NCI-H146 treated with DMSO at 0.1 percent for 48 hours (cell line): Measurements from ENCODE around the gene NRSN1.

Source experiments
- DNase-seq: peaks from one replicate; lab custom pipeline; 2025; ENCODE audit not compliant: unreplicated experiment; lab: John Stamatoyannopoulos, UW

Gene NRSN1, protein sequence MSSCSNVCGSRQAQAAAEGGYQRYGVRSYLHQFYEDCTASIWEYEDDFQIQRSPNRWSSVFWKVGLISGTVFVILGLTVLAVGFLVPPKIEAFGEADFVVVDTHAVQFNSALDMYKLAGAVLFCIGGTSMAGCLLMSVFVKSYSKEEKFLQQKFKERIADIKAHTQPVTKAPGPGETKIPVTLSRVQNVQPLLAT

DNA sequence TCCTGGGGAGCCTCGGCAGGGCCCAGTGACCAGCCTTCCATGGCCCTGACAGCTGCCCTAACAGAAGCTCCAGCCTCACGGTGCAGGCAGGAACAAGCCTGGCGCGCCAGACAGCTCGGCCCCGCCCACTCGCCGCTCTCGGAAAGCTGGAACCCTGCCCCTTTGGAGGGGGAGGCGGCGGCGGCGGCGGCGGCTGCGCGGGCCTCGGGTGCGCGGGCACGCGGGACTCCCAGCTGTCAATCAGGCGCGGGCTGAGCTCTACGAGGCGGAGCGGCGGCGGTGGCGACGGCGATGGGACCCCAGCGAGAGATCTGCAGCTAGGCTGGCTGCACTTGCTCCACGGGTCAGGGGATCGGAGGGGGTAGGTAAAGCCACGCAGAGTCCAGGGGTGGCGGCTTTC is at the start of gene NRSN1:
Gene NRSN1, plus strand, starts transcription at position 236 of the 400 bp plus-strand sequence. CDS start 8,113 bp downstream, outside the sequence.
- peak; percentile 64 for DNase-seq

DNA sequence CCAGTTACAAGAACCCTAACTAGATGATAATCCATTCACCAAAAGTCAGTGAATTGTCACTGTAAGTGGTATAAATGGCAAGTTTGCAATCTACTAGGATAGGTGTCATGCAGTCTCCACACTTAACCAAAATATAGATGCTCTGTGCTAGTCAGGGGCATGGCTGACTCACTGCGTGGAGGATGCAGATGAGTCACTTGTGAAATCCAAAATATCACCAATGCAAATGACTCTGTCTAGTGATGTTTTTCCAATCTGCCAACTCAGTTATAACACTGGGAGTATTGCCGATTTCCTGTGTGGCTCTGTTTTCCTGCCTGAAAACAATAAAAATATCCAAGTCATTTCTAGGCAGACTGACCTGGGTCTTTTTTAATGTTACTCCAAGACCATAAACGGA is 47.8 kb upstream of the NRSN1 start:
- no peak for DNase-seq

DNA sequence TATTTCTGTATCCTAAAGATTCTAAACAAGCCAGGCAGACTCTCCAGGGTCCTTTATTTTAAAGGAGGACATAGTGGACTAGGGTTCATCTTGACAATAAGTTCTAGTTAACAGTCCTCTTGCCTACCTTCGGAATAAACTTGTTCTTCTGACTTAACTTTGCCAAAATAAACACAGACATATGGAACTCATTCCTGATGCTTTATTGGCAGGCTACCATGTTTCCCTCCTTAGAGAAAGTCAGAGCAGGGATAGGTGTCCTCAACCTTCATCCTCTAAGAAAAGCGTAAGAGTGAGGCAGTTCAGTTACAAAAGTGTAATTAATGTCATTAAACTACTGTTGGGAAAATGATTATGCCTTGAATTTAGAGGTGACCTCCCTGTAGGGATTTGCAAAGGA is 46.9 kb upstream of the NRSN1 start:
- DNase-seq, result no peak

DNA sequence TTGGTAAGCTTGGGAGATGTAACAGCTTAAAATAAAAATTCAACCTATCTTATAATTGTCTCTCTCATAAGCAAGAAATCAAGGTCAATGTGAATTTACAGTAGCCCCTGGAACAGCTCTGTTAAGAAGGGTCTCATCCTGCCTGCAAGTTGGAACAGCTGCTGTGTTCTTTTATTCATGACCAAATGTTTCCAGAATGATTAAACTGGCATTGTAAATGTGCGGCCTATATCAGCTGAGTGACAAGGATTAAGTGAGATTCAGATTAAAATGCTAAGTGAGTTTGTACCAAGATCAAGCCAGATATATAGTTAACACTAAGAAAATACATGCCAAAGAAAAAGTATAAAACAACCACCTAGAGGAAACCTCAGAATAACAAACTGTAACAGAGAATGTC is 45.3 kb upstream of the NRSN1 start:
- no peak for DNase-seq

DNA sequence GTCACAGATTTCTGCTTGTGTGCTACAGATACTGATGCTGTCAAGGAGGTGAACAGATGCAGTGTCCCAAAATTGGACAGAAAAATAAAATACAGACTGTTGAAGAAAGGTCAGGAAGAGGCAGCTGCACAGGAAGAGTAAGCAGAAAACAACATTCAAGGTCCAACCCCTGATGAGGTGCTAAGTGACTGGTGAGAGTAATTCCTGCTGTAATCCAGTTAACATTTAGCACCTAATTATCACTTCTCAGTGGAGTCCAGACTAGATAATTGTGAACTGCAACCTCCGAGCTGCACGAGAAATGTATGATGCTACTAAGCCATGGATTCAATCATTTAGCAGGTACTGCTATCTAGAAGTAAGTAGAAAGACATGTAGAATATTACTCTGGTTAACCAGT is 36.3 kb upstream of the NRSN1 start:
- DNase-seq, result no peak

DNA sequence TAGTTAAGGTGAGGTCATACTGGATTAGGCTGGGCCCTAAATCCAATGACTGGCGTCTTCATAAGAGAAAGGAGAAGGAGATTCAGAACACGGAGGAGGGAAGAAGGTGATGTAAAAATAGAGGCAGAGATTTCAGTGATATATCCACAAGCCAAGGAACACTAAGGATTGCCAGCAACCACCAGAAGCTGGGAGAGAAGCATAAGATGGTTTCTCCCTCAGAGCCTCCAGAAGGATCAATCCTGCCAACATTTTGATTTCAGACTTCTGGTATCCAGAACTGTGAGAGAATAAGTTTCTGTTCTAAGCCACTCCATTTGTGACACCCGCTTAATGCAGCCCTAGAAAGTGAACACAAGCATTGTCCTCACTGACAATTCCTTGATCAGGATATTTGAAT is 33.6 kb upstream of the NRSN1 start:
- no peak for DNase-seq

DNA sequence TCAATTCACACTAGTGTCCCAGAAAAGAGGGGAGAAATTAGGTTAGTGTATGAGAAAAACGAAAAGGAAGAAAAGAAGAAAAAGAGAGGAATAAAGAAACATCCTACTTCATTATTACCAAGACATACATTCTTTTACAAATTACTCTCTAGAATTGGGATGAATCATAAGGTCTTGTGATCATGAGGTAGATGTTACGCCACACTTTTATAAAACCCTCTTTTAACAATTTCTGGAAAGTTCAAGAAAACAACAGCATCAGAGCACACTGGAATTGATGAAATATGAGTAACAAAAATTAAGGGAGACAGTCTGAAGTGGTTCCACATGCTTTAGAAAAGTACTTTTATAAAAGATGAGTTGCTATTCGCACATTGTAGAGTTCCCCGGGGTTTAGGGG is 32.6 kb upstream of the NRSN1 start:
- DNase-seq, result no peak

DNA sequence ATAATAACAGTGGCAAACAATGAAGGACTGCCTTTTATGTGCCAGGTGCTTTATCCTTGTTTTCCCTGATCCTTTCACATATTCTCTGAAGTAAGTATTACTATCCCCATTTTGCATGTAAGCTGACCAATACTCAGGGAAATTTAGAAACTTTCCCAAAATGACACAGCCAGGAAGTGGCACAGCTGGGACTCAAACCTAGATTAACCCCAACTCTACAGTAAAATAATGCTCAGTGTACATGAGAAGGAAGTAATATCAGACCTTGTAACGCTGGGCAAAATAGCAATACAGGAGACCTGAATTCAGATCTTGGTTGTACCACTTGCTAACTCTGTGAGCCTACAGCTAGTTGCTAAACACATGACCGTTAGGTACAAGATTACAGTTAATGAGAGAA is 26.8 kb upstream of the NRSN1 start:
- no peak for DNase-seq

DNA sequence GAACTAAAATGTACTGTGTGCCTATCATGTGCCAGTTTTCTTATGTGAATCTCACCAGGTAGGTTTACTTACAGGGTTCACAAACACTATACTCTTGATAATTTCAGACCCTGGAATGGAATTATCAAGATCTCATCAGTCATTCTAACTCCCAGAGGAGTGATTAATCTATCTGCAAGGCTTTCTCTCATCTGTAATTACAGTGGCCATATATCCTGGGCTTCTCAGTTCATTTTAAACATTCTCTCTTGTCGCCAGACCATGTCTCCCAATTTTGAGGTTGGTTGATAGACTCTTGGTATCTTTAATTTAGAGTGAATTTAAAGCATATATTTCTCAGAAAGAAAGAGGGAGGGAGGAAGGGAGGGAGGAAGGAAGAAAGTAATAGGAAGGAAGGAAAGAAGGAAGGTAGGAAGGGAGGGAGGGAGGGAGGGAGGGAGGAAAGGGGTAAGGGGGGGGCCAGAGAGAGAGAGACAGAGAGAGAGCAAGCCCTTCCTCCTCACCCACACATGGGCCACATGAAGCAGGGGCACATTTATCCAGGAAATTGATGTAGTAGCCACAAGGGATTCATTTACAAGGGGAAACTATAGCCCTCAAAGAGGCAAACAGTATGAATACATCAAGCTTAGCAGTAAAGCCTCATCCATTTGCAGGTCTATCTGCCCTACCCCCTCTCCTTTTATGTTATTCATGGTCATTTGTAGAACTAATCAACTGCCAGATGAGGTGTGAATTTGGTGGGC is 25.8 kb upstream of the NRSN1 start:
- DNase-seq, result no peak

DNA sequence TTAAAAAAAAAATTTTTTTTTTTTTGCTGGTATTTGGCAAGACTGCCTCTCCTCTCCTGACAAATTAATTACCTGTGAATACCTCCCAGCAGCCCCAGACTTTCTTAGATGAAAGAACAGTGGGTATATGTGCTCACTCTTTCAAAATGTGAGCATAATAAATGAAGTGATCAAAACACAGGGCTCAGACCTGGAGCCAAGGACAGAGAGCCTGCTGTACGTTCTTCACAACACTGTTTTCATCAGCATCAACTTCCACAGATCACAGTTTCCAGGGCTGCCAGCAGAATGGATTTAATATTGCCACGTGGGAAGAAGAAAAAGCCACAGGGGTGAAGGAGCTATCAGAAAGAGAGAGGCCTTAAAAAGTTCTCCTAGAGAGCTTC is 25.3 kb upstream of the NRSN1 start:
- no peak for DNase-seq

DNA sequence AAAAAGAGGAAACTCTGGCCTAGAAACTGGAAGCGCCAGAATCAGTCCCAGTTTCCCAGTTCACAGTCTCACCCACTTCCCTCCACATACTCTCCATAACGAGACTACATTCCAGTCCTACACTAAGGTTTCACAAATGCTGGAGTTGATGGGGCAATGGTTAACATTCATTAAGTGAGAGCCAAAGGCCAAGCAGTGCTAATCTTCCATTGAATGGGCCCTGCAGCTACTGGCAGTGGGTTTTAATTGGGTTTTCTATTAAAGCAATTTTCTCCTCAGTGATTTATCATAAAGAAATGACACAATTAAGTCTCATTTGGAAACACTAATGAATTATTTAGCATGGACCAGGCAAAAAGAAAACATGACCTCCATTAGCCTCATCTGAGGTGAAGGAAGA is 20.8 kb upstream of the NRSN1 start:
- no peak for DNase-seq

DNA sequence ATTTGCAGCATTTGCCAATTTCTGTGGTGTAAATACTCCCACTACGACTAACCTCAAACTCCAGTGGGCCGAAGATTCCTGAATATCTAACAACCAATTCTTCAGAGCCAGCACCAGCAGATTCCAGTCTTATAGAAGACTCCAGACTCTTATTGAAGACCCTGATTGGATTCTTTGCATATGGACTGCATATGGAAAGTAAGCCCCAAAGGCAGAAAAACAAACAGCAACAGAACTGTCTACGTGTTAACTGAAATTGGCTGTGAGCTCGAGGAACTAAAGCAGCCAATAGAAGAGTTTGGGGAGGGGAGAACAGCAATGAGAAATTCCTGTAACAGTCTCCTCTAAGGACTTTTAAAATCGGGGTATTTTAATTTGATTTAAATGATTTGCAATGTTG is 19.7 kb upstream of the NRSN1 start:
- DNase-seq, result no peak

DNA sequence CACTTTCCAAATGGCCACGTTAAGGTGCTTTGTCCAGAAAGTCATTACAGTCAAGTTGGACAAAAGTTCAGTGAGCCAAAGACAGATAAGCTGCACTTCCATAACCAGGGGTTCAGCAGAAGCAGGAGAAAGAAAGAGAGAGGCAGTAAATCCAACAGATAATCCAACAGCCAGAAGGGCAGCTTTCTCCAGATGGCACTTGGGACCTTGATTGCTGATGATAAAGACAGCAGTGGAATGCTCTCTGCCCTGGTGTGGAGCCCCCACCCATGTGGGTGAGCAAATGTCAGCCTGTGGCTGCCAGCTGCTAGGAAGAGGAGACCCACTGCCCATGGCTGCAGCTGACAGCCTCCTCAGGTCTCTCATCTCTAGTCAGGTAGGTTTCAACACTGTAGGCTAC is 18.7 kb upstream of the NRSN1 start:
- no peak for DNase-seq

DNA sequence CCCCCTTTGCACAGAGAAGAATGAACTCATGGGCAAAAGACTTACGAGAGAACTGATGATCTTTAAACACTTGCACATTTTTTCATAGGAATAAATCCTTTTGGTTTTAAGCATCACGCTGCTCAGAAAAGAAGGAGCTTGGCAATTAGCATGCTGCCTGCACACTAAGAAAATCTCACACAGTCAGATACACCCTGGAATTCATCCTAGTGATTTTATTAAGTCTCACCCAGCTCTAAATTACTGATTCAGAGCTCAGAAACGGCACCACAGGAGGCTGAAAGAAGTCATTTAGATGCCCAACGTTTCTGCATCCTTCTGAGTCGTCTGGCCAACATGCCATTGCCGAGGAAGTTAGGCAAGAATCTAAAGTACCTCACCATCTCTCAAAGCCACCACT is 18.0 kb upstream of the NRSN1 start:
- no peak for DNase-seq

DNA sequence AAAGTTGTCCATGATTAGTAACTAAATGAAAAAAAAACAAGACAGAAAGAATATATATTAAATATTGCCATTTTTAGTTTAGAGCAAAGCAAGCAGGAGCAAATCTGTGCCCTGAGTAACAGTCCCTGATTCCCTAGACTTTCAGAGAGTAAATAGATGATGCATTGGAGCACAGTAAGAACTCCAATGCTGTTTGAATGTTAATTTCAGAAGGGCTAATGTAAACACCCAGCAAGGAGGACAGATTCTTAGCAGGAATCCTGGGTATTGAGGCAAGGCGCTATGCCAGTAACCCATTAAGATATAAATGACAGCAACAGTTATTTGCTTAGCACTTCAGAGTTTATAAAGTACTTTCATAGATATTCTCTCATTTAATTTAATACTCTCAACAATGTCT is 15.6 kb upstream of the NRSN1 start:
- no peak for DNase-seq

DNA sequence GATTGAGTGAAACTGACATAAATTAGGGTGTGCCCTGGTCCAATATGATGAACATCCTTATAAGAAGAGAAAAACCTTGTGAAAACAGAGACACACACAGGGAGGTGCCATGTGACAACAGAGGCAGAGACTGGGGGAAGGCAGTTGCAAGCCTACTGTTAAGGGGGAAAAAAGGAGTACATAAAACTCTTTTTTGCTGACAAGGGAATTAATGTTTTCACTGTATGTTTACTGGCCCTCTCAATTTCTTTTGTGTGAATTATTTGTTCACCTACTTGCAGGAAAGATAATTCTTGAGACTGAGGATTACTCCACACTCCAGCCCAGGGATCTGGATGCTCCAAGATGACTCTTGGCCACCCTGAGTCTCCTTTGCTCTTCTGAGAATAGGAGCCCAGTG is 12.1 kb upstream of the NRSN1 start:
- no peak for DNase-seq

DNA sequence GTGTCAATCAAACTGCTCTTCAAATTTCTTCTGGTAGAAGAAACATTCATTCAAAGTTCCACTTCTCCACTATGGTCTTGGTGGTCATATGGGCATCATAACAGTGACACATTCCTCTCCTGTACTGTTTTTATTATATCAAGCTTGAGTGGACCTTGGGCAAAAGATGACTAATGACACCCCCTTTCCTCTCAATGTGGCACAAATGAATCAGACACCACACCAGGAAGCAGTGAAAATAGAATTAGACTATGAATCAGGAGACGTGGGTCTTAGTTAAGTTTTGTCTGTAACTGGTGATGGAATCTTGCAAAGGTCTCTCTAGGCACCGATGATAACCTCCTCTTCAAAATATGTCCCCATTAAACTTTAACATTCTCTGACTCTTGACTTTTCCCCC is 9.0 kb upstream of the NRSN1 start:
- no peak for DNase-seq

DNA sequence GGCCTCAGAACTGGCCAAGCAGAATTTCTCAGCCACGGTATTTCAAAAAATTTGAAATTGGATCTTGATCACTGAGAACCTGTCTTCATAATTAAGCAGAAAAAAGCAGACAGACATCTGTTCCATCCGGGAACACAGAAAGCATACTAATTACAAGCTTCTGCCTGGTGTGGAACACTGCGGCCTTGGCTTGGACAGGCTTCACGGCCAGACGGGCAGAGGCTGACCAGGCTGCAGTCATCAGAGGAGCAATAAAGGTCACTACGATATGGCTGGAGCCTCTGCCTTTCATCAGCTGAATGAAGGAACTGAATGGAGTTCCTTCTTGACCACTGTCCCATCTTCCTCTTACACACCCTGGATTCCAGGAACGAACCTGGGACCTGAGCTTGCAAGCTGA is 3.9 kb upstream of the NRSN1 start:
- no peak for DNase-seq

DNA sequence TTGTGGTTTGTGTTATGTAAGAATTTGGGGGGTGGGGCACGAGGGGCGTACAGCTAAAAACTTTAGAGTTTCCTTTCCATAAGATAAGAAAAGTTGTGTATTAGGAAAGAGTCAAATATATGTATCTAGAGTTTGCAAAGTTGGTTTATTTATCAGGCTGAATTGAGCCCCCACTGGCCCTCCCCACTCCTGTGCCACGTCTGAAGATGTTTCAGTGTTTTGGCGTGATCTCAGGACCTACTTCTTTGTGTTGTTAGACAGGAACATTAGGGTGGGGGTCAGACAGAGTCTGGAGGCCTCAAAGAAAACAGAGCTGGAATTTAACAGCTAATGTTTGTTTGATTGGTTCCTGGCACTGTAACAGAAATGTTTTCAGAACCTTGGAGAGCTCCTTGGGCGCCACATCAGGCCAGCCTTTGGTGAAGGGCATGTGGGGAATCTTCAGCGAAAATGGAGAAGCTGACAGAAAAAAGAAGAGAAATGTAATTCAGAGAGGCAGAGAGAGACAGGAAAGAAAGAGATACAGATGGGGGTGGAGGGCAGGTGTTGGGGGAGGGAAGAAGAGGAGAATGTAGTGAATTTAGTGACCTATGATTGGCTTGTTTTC is 674 bp downstream of the NRSN1 start:
- no peak for DNase-seq

DNA sequence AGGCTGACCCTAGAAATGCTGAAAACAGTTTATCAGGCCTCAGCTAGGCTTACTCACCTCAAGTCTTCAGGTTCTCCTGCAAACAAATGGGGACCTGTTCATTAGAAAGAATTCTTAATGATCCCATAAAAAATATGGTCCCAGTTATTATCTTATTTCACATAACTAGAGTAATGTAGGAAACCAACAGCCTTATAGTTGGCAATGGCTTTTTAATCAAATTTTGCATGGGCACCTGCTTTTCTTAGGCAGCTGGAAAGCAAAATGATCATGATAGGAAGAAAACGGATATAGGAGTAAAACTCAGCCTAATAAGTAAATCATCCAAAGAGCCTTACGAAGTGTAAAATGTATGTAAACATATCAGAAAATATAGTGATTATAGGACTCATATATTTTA is 1.3 kb downstream of the NRSN1 start:
- DNase-seq, result no peak

DNA sequence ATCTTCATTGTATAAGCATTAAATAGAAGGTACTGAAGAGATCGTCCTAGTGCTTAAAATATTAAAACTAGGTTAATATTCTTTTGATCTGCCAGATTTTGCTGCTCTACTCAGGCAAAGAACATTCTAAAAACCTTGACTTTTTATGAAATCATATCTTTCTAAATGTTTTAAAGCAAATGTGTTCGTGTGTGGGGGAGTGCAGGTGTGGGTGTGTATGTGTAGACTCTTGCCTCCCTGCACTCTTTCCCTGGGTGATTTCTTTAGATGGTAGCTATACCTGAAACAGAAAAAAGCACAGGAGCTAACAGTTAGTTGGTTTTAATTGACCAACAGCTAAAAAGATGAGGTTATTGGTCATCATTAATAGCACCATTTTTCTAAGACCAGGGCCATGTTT is 5.7 kb downstream of the NRSN1 start:
- no peak for DNase-seq

DNA sequence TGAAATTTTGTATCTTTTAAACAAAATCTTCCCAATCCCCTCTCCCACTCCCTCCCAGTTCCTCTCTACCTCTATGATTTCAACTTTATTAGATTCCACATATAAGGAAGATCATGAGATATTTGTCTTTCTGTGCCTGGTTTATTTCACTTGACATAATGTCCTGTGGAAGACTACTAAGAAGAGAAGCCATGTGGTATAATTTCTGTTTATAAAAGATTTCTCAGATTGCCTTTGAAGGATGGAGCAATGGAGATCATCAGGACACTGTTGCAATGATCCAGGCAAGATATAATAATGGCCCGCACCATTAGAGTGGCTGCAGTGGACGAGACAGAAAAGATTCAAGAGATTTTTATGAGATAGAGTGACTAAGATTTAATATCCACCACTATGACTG is 13.1 kb downstream of the NRSN1 start:
- no peak for DNase-seq

DNA sequence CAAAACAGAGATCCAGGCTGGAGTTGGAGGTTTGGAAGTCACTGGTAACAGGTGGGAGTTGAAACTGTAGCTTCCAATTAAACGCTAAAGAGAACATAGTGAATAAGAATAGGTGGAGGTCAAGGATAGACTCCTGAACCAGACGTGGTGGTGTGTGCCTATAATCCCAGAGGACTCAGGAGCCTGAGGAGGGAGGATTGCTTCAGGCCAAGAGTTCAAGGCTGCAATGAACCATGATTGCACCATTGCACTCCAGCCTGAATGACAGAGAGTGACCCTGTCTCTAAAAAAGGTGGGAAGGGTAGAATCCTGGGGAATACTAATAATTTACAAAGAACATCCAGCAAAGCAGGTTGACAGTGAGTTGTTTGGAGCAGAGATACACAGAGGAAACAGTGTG is 13.6 kb downstream of the NRSN1 start:
- no peak for DNase-seq
